A549 (cell line): ENCODE data around the gene LETM1.

Experiments used
- CBX8 ChIP-seq: fragments of 200-600 bp; sonication (generic); IDR thresholded peaks from 2 replicates; pipeline ENCODE4 v1.6.1; 2016
- CTCF ChIP-seq: fragments of >200 bp; sonication (Bioruptor Twin); formaldehyde crosslinking; IDR thresholded peaks from 3 replicates; pipeline ENCODE4 v1.5.1; 2016
- HDAC2 ChIP-seq: fragments of 200-600 bp; sonication (generic); IDR thresholded peaks from 2 replicates; pipeline ENCODE4 v1.6.1; 2016
- JUNB ChIP-seq: fragments of >200 bp; sonication (Bioruptor Twin); formaldehyde crosslinking; IDR thresholded peaks from 2 replicates; pipeline ENCODE4 v1.6.1; 2016
- PBX3 ChIP-seq: IDR thresholded peaks from 2 replicates; pipeline ENCODE4 v1.6.1; 2012
- POLR2A ChIP-seq: IDR thresholded peaks from 2 replicates; pipeline ENCODE4 v1.6.1; 2012; ENCODE audit warnings: mild to moderate bottlenecking, low read length
- SMC3 ChIP-seq: fragments of >200 bp; sonication (Bioruptor Twin); formaldehyde crosslinking; IDR thresholded peaks from 3 replicates; pipeline ENCODE4 v1.6.1; 2018; ENCODE audit warnings: inconsistent platforms
- TP53 ChIP-seq: fragments of 250-450 bp; sonication (Bioruptor Pico); IDR thresholded peaks from 2 replicates; pipeline ENCODE4 v1.5.0; 2021; ENCODE audit warnings: mild to moderate bottlenecking, moderate library complexity
- ZFP36 ChIP-seq: fragments of 450-650 bp; IDR thresholded peaks from 2 replicates; pipeline ENCODE4 v1.6.1; 2014; ENCODE audit warnings: borderline replicate concordance; ENCODE audit not compliant: partially characterized antibody

GRCh38 chr4:1795299-1796195, 60.4 kb downstream of the LETM1 start:
- TF ChIP-seq CTCF: no peak
- no peak for TF ChIP-seq JUNB
- no peak for TF ChIP-seq POLR2A
- TF ChIP-seq ZFP36: no peak
- no peak for TF ChIP-seq PBX3
- TF ChIP-seq CBX8: no peak
- no peak for TF ChIP-seq TP53 (CRISPR knock-in tag)
- no peak for TF ChIP-seq HDAC2
- TF ChIP-seq SMC3: no peak
